DOHH2 (cell line): Measurements from ENCODE around the gene C4orf50.

Source experiments
- H3F3A ChIP-seq: fragments of 200-600 bp; sonication (generic), shearing (Covaris generic); 2 replicates; pipeline ENCODE4 v1.6.0; 2016; ENCODE audit warnings: antibody characterized with exemption, mild to moderate bottlenecking; ENCODE audit not compliant: control insufficient read depth, insufficient read depth
- H3K27ac ChIP-seq: fragments of 200-600 bp; sonication (generic); 2 replicates; pipeline ENCODE4 v1.5.1; 2014; ENCODE audit warnings: low read depth, mild to moderate bottlenecking, low read length, moderate library complexity
- H3K27me3 ChIP-seq: fragments of 200-600 bp; sonication (generic); 2 replicates; pipeline ENCODE4 v1.6.1; 2014; ENCODE audit warnings: mild to moderate bottlenecking, low read length, mixed read lengths; ENCODE audit not compliant: control insufficient read depth
- H3K36me3 ChIP-seq: fragments of 200-600 bp; sonication (generic); 2 replicates; pipeline ENCODE4 v1.6.1; 2014; ENCODE audit warnings: mild to moderate bottlenecking, low read length, moderate library complexity, mixed read lengths; ENCODE audit not compliant: control insufficient read depth
- H3K4me1 ChIP-seq: fragments of 200-600 bp; sonication (generic); 2 replicates; pipeline ENCODE4 v1.6.1; 2014; ENCODE audit warnings: mild to moderate bottlenecking, low read length, mixed read lengths; ENCODE audit not compliant: control insufficient read depth
- H3K4me2 ChIP-seq: fragments of 200-600 bp; sonication (generic); 2 replicates; pipeline ENCODE4 v1.6.0; 2014; ENCODE audit warnings: mild to moderate bottlenecking, low read length, moderate library complexity
- H3K4me3 ChIP-seq: fragments of 200-600 bp; sonication (generic); 2 replicates; pipeline ENCODE4 v1.5.1; 2014; ENCODE audit warnings: mild to moderate bottlenecking, low read length, mixed read lengths
- H3K79me2 ChIP-seq: fragments of 200-600 bp; sonication (generic); 2 replicates; pipeline ENCODE4 v1.6.1; 2014; ENCODE audit warnings: mild to moderate bottlenecking, low read length, mixed read lengths; ENCODE audit not compliant: control insufficient read depth
- H3K9me2 ChIP-seq: fragments of 200-600 bp; sonication (generic); replicated peaks from 2 replicates; pipeline ENCODE4 v1.6.1; 2014; ENCODE audit warnings: mild to moderate bottlenecking, low read length, mixed read lengths; ENCODE audit not compliant: control insufficient read depth
- H3K9me3 ChIP-seq: fragments of 200-600 bp; sonication (generic); 2 replicates; pipeline ENCODE4 v1.6.1; 2014; ENCODE audit warnings: antibody characterized with exemption, low read length, mixed read lengths; ENCODE audit not compliant: control insufficient read depth, insufficient read depth
- H4K20me1 ChIP-seq: fragments of 200-600 bp; sonication (generic); 2 replicates; pipeline ENCODE4 v1.6.0; 2014; ENCODE audit warnings: low read depth, mild to moderate bottlenecking, antibody characterized with exemption, low read length, moderate library complexity; ENCODE audit not compliant: control insufficient read depth, insufficient read depth
- CTCF ChIP-seq: fragments of 200-600 bp; sonication (generic); IDR thresholded peaks from one replicate; pipeline ENCODE4 v1.5.1; 2014; ENCODE audit warnings: antibody characterized with exemption, mild to moderate bottlenecking, low read depth, low read length; ENCODE audit not compliant: poor library complexity, severe bottlenecking
- EZH2phosphoT487 ChIP-seq: fragments of 200-600 bp; sonication (generic); IDR thresholded peaks from 2 replicates; pipeline ENCODE4 v1.6.1; 2017; ENCODE audit warnings: borderline replicate concordance, mild to moderate bottlenecking, antibody characterized with exemption, low read length, moderate library complexity, mixed read lengths

C4orf50 gene

DNA sequence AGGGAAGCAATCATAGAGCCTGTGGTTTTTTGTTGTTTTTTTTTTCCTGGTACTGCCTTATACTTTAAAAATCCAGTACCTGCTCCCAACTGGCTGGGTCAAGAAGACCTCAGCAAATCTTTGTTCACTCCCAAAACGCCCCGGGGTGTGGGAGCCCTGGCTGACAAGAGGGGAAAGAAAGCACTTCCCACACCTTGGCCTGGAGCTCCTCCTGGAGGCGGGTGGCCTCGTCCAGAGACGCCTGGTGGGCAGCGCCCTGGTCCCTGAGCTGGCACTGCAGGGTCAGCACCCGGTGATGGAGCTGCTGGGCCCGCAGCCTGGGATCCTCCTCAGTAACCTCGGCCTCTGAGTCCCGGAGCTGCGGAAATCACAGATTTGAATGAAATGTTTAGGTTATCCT, 38.2 kb downstream of the C4orf50 start:
- Histone ChIP-seq H3K4me2 (no peak overlapping the region), H3F3A (no peaks in the 10 kb centered on the region), H3K27me3 (peaks cover 4% of the 10 kb centered on the region), H3K4me3 (no peak overlapping the region), H3K4me1 (no peaks in the 10 kb centered on the region), H3K9me2 (no peaks in the 10 kb centered on the region), H3K36me3 (no peaks in the 10 kb centered on the region), H3K9me3 (peaks cover 4% of the 10 kb centered on the region; the same call in 1 of the 2 replicates), H4K20me1 (no peaks in the 10 kb centered on the region), H3K79me2 (no peaks in the 10 kb centered on the region), H3K27ac (no peak overlapping the region)
- TF ChIP-seq EZH2phosphoT487 (no peak), CTCF (no peak)

DNA sequence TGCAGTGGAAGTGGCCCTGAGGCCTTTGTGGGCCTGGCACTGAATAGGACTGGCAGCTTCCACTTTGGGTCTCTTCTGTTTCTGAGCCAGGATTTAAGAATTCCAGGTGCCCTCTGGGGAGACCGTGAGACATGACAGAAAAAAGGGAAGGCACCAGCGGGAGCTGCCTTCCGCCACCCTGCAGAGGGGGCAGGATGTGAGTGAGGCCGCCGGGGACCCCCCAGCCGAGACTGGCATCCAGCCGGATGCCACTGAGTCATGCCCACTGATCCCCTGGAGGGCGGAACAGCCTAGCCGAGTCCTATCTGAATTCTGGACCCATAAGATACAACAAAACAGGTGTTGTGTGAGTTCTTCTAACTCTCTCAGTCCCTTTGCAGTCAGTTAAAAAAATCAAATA, 41.3 kb downstream of the C4orf50 start:
- Histone ChIP-seq H3K27me3 (peaks cover 4% of the 10 kb centered on the region), H4K20me1 (no peaks in the 10 kb centered on the region), H3K4me3 (no peak overlapping the region), H3F3A (no peaks in the 10 kb centered on the region), H3K79me2 (no peaks in the 10 kb centered on the region), H3K36me3 (no peaks in the 10 kb centered on the region), H3K4me1 (no peaks in the 10 kb centered on the region), H3K27ac (no peak overlapping the region), H3K4me2 (no peak overlapping the region), H3K9me2 (no peaks in the 10 kb centered on the region), H3K9me3 (no peaks in the 10 kb centered on the region)
- TF ChIP-seq CTCF (no peak), EZH2phosphoT487 (no peak)

DNA sequence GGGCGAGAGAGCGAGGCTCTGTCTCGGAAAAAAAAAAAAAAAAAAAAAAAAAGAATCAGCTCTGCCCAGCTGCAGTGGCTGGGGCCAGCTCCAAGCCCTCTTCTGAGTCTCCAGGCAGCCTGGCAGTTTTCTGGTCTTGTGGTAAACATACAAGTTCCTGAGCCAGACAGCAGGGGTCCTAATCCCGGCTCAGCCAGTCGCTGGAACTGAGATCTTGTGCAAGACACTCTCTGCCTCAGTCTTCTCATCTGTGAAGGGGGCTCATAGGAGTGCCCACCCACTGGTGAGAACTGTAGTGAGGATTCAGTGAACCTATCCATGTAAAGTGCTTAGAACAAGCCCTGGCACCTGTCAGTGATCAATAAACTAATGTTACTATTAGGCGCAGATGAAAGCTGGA, 41.8 kb downstream of the C4orf50 start:
- Histone ChIP-seq H3K9me3 (no peaks in the 10 kb centered on the region), H3K27ac (no peak overlapping the region), H3K4me2 (no peak overlapping the region), H3K4me1 (no peaks in the 10 kb centered on the region), H3K4me3 (no peak overlapping the region), H3F3A (no peaks in the 10 kb centered on the region), H3K79me2 (no peaks in the 10 kb centered on the region), H3K36me3 (no peaks in the 10 kb centered on the region), H3K9me2 (no peaks in the 10 kb centered on the region), H3K27me3 (peaks cover 4% of the 10 kb centered on the region), H4K20me1 (no peaks in the 10 kb centered on the region)
- TF ChIP-seq CTCF (no peak), EZH2phosphoT487 (no peak)

DNA sequence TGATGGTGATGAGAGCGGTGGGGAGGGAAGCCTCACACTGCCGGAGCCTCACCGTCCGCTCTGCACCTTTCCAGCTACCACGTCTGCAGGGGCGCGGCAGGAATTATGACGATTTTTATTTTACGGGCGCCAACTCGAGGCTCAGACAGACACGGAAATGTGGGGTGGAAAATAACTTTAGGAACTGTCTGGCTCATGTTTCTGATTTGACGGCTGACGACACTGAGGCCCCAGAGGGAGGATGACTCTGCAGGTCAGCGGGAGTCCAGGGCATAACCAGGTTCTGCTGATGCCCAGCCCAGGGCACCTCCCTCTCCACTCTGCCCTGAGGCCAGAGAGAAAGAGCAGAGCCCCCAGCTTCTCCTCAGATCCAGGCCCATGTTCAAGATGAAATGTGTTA, 43.9 kb downstream of the C4orf50 start:
- peaks cover 4% of the 10 kb centered on the region for H3K27me3 ChIP-seq
- H3K27ac ChIP-seq, result no peak overlapping the region
- no peak overlapping the region for H3K4me2 ChIP-seq
- no peaks in the 10 kb centered on the region for H3K4me1 ChIP-seq
- no peaks in the 10 kb centered on the region for H3K9me3 ChIP-seq
- no peak overlapping the region for H3K4me3 ChIP-seq
- H3K36me3 ChIP-seq, result no peaks in the 10 kb centered on the region
- TF ChIP-seq EZH2phosphoT487 (no peak), CTCF (no peak)
- no peaks in the 10 kb centered on the region for H4K20me1 ChIP-seq
- no peaks in the 10 kb centered on the region for H3F3A ChIP-seq
- H3K9me2 ChIP-seq, result no peaks in the 10 kb centered on the region
- no peaks in the 10 kb centered on the region for H3K79me2 ChIP-seq
